ENCODE data around the gene FSIP1. TPM values are rescaled to one million over a fixed set of nuclear protein-coding genes. Genes with fewer than 3 reads are reported as not detected.

FSIP1 gene
- total and polyA plus RNA-seq, 4 donors = 3.6 to 7.3 (median 5.1) TPM

GRCh38 chr15:39573844-39574243 is 208.8 kb downstream of the FSIP1 start:
- no peak overlapping the region for H3K27ac ChIP-seq (ENCODE audit: low read depth, low read length)
- H3K4me1 ChIP-seq (ENCODE audit: control insufficient read depth, insufficient read depth, low read length) = no peaks in the 10 kb centered on the region
- H3K36me3 ChIP-seq (ENCODE audit: control insufficient read depth, insufficient read depth, low read length) = no peaks in the 10 kb centered on the region
- DNase-seq (ENCODE audit: low read depth in 4 of 6, low spot score in 6 of 6) = no peak
- H3K9me3 ChIP-seq (ENCODE audit: control insufficient read depth, insufficient read depth, low read length) = no peaks in the 10 kb centered on the region
- no peak overlapping the region for H3K4me3 ChIP-seq (ENCODE audit: low read depth, low read length)
- H3K27me3 ChIP-seq (ENCODE audit: control insufficient read depth, insufficient read depth, low read length) = peaks cover 3% of the 10 kb centered on the region
- WGBS (ENCODE audit: insufficient coverage) = 100% methylated on average over 2 of the region's 4 CpGs

DNA sequence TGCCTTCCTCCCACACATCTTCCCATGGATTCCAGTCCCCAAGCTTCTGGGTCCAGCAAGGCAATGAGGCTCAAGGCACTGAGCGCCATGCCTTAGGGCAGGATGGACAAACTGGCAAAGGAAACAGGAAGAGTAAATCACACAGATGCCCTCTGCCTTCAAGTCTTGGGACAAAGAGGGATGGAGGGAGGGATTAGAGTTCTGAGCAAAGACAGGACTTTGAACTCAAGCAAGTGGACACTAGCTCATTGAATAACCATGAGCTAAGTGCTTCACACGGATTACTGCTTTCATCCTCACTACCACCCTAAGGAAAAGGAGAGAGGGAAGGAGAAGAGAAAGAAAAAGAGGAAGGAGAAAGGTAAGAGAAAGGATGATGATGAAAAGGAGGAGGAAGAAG is 209.4 kb downstream of the FSIP1 start:
- Histone ChIP-seq H3K27ac (ENCODE audit: low read depth, low read length) (no peak overlapping the region), H3K4me3 (ENCODE audit: low read depth, low read length) (no peak overlapping the region), H3K27me3 (ENCODE audit: control insufficient read depth, insufficient read depth, low read length) (peaks cover 3% of the 10 kb centered on the region), H3K36me3 (ENCODE audit: control insufficient read depth, insufficient read depth, low read length) (no peaks in the 10 kb centered on the region), H3K9me3 (ENCODE audit: control insufficient read depth, insufficient read depth, low read length) (no peaks in the 10 kb centered on the region), H3K4me1 (ENCODE audit: control insufficient read depth, insufficient read depth, low read length) (no peaks in the 10 kb centered on the region)
- WGBS (ENCODE audit: insufficient coverage) = 100% methylated on average over 1 of the region's 2 CpGs
- DNase-seq (ENCODE audit: low read depth in 4 of 6, low spot score in 6 of 6) = no peak

- no peaks in the 10 kb centered on the region for H3K9me3 ChIP-seq (ENCODE audit: control insufficient read depth, insufficient read depth, low read length)
- H3K4me3 ChIP-seq (ENCODE audit: low read depth, low read length) = no peak overlapping the region
- H3K27ac ChIP-seq (ENCODE audit: low read depth, low read length) = no peak overlapping the region
- no peaks in the 10 kb centered on the region for H3K27me3 ChIP-seq (ENCODE audit: control insufficient read depth, insufficient read depth, low read length)
- H3K4me1 ChIP-seq (ENCODE audit: control insufficient read depth, insufficient read depth, low read length) = no peaks in the 10 kb centered on the region
- DNase-seq (ENCODE audit: low read depth in 4 of 6, low spot score in 6 of 6) = no peak
- H3K36me3 ChIP-seq (ENCODE audit: control insufficient read depth, insufficient read depth, low read length) = no peaks in the 10 kb centered on the region
- WGBS (ENCODE audit: insufficient coverage) = 67% methylated on average over 1 of the region's 2 CpGs
These were observed 216.8 kb downstream of the FSIP1 start for GRCh38 chr15:39565851-39566250.

DNA sequence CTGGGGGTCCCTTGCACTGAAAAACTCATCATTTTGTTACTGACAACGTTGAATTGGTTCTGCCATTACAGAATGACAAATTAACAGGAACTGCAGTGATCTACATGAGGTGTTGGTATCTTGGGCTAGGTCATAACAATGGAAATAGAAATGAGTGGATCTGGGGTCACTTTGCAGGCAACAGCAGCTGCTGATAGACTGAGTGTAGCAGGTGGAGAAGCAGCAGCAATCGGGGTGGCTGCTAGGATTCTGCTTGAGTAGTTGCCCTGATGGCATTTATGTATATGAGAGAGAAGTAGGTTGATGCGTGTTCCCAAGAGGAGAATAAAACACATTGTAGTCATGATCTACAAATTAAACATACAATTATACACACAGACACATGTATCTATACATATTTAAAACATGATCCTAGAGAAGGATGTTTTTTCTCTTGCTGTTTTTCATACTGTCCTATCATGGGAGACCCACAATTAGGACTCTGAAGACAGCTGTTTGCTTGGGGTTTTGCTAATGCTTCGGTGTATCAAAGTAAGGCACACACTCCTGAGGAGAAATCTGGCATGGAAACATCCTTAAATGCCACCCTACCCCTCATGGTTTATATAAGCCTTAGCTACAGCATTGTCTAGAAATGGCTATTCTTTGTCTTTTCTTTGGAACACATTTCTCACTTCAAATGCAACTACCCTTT is 217.5 kb downstream of the FSIP1 start:
- WGBS (ENCODE audit: insufficient coverage) = 83% methylated on average over 2 of the region's 4 CpGs
- H3K9me3 ChIP-seq (ENCODE audit: control insufficient read depth, insufficient read depth, low read length) = no peaks in the 10 kb centered on the region
- H3K4me3 ChIP-seq (ENCODE audit: low read depth, low read length) = no peak overlapping the region
- H3K27me3 ChIP-seq (ENCODE audit: control insufficient read depth, insufficient read depth, low read length) = no peaks in the 10 kb centered on the region
- H3K36me3 ChIP-seq (ENCODE audit: control insufficient read depth, insufficient read depth, low read length) = no peaks in the 10 kb centered on the region
- DNase-seq (ENCODE audit: low read depth in 4 of 6, low spot score in 6 of 6) = no peak
- no peak overlapping the region for H3K27ac ChIP-seq (ENCODE audit: low read depth, low read length)
- no peaks in the 10 kb centered on the region for H3K4me1 ChIP-seq (ENCODE audit: control insufficient read depth, insufficient read depth, low read length)

DNA sequence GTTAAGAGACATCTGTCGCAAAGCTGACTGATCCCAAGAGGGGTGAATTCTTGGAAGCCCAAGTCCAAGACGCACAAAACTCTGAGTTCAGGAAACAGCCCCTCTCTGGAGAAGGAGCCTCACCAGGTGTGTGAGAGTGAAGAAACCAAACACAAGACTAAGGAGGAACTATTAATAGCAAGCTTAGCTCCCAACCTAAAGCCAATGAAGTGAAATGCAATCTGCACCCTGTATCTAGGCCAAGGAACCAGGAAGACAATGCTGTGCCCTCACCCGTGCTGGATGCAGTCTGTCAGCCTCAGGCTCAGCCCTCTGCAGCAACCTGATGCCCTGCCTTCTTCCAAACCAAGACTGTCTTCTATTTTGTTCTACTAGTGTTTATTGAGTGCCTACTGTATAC is 224.2 kb downstream of the FSIP1 start:
- H3K36me3 ChIP-seq (ENCODE audit: control insufficient read depth, insufficient read depth, low read length) = no peaks in the 10 kb centered on the region
- no peaks in the 10 kb centered on the region for H3K4me1 ChIP-seq (ENCODE audit: control insufficient read depth, insufficient read depth, low read length)
- DNase-seq (ENCODE audit: low read depth in 4 of 6, low spot score in 6 of 6) = no peak
- no peak overlapping the region for H3K27ac ChIP-seq (ENCODE audit: low read depth, low read length)
- H3K4me3 ChIP-seq (ENCODE audit: low read depth, low read length) = no peak overlapping the region
- H3K9me3 ChIP-seq (ENCODE audit: control insufficient read depth, insufficient read depth, low read length) = no peaks in the 10 kb centered on the region
- no peaks in the 10 kb centered on the region for H3K27me3 ChIP-seq (ENCODE audit: control insufficient read depth, insufficient read depth, low read length)
- 90% methylated on average over 2 of the region's 3 CpGs for WGBS (ENCODE audit: insufficient coverage)

- Histone ChIP-seq H3K27ac (ENCODE audit: low read depth, low read length) (no peak overlapping the region), H3K27me3 (ENCODE audit: control insufficient read depth, insufficient read depth, low read length) (no peaks in the 10 kb centered on the region), H3K36me3 (ENCODE audit: control insufficient read depth, insufficient read depth, low read length) (no peaks in the 10 kb centered on the region), H3K4me3 (ENCODE audit: low read depth, low read length) (no peak overlapping the region), H3K9me3 (ENCODE audit: control insufficient read depth, insufficient read depth, low read length) (no peaks in the 10 kb centered on the region), H3K4me1 (ENCODE audit: control insufficient read depth, insufficient read depth, low read length) (no peaks in the 10 kb centered on the region)
- DNase-seq (ENCODE audit: low read depth in 4 of 6, low spot score in 6 of 6) = peak in 1 of 6 donors; percentile 20
- WGBS (ENCODE audit: insufficient coverage) = 91% methylated on average over 5 of the region's 7 CpGs
These were observed 226.2 kb downstream of the FSIP1 start for GRCh38 chr15:39556461-39556860.

- Histone ChIP-seq H3K36me3 (ENCODE audit: control insufficient read depth, insufficient read depth, low read length) (no peaks in the 10 kb centered on the region), H3K4me1 (ENCODE audit: control insufficient read depth, insufficient read depth, low read length) (no peaks in the 10 kb centered on the region), H3K9me3 (ENCODE audit: control insufficient read depth, insufficient read depth, low read length) (no peaks in the 10 kb centered on the region), H3K27ac (ENCODE audit: low read depth, low read length) (no peak overlapping the region), H3K4me3 (ENCODE audit: low read depth, low read length) (no peak overlapping the region), H3K27me3 (ENCODE audit: control insufficient read depth, insufficient read depth, low read length) (no peaks in the 10 kb centered on the region)
- WGBS (ENCODE audit: insufficient coverage) = 80% methylated on average over 3 of the region's 4 CpGs
- no peak for DNase-seq (ENCODE audit: low read depth in 4 of 6, low spot score in 6 of 6)
These were observed 226.8 kb downstream of the FSIP1 start for GRCh38 chr15:39555885-39556284.

DNA sequence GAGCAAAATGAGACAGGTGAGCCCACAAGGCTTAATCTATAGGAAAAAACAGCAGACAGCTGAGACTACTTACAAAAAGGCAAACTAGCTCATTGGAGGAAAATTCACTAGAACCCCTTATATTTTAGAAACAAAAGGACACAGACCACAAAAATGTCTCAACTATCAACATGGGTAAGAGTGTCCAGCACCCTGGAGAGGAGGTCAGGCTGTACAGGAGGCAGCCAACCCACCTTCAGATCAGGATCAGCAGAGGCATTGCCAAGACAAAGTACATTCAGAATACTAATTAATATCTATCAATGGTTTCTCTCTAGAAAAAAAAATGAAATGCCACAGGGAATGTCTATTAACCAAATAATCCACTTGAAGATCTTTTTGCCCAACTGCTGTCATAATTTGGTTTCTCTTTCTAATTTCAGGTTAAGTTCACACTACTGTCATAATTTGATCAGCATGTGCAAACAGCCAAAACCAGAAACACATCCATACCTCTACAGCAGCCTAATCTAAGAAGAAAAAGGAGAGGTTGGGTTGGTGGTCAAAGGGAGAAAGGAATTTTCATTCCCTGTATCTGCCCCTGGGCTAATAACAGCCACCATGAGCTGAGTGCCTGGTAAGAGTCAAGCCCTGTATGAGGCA is 227.8 kb downstream of the FSIP1 start:
- H3K27me3 ChIP-seq (ENCODE audit: control insufficient read depth, insufficient read depth, low read length) = no peaks in the 10 kb centered on the region
- H3K4me3 ChIP-seq (ENCODE audit: low read depth, low read length) = no peak overlapping the region
- no peak overlapping the region for H3K27ac ChIP-seq (ENCODE audit: low read depth, low read length)
- no peak for DNase-seq (ENCODE audit: low read depth in 4 of 6, low spot score in 6 of 6)
- H3K4me1 ChIP-seq (ENCODE audit: control insufficient read depth, insufficient read depth, low read length) = no peaks in the 10 kb centered on the region
- H3K9me3 ChIP-seq (ENCODE audit: control insufficient read depth, insufficient read depth, low read length) = no peaks in the 10 kb centered on the region
- H3K36me3 ChIP-seq (ENCODE audit: control insufficient read depth, insufficient read depth, low read length) = no peaks in the 10 kb centered on the region

DNA sequence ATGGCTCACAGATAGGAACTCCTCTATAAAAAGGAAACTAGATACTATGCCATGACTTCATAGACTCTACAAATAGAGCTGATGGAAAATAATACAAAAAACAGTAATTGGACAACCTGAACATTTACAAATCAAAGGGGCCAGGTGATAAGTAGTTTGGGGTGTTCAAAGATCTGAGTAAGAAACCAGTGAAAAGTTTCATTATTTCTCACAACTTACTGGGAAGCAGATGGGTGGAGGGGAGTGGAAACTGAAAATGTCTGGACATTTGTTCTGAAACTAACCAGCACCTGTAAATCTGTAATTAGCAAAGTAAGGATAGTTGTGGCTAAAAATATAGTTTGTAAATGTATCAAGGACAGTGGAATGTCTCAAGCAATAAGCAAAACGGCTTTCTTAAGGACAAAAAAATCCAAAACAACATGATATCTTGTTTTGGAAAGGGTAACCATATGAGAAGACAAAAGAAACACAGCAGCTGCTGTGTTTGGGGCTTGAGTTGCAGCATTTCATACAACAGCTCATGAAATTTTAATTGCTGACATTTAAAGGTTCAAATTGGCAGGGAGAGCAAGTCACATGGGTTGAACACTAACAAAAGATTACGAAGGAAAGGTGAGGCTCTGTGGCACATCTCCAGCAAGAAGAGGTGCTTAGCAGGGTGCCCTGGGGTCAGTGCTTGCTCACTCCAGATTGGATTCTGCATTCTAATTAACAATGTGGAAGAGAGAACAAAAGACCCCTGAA is 228.5 kb downstream of the FSIP1 start:
- no peaks in the 10 kb centered on the region for H3K9me3 ChIP-seq (ENCODE audit: control insufficient read depth, insufficient read depth, low read length)
- peak in 2 of 6 donors; percentile 11 to 54 for DNase-seq (ENCODE audit: low read depth in 4 of 6, low spot score in 6 of 6)
- H3K4me3 ChIP-seq (ENCODE audit: low read depth, low read length) = no peak overlapping the region
- 14% methylated on average over 1 of the region's 2 CpGs for WGBS (ENCODE audit: insufficient coverage)
- no peaks in the 10 kb centered on the region for H3K4me1 ChIP-seq (ENCODE audit: control insufficient read depth, insufficient read depth, low read length)
- H3K27ac ChIP-seq (ENCODE audit: low read depth, low read length) = no peak overlapping the region
- no peaks in the 10 kb centered on the region for H3K36me3 ChIP-seq (ENCODE audit: control insufficient read depth, insufficient read depth, low read length)
- no peaks in the 10 kb centered on the region for H3K27me3 ChIP-seq (ENCODE audit: control insufficient read depth, insufficient read depth, low read length)

All from spinal cord (tissue), 10 donors.